ENCODE measurements around the gene SNRPD2.

SNRPD2 gene

DNA sequence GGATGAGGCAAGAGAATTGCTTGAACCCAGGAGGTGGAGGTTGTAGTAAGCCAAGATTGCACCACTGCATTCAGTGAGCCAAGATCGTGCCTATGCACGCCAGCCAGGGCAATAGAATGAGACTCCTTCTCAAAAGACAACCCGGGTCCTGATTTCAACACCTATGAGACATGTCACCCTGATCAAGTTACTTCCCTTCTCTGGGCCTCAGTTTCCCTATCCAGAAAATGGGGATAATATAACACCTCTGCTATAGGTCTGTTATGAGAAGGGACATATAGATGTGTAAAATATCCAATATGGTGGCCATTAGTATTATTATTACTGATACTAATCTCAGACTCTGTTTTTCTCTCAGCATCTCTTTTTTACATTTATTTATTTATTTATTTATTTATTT, 36.7 kb downstream of the SNRPD2 start:
- DNase-seq, result no peak

DNA sequence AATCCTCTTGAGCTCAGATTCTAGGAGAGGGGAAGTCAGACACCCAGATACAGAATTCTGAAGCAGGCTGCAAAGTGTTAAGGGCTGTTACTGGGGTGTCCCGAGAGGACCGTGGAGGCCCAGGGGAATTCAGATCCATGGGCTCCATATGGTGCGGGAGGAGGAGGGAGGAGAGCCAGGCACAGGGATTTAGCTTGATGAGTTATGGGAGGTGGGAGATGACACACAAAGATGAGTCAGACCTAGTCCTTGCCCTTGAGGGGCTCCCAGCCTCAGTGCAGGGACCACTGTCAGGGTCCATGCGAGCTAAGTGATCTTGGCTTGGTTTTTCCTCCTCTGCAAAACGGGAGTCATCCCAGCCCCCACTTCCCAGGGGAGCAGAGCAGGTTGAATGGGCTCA, 38.1 kb downstream of the SNRPD2 start:
- no peak for DNase-seq

DNA sequence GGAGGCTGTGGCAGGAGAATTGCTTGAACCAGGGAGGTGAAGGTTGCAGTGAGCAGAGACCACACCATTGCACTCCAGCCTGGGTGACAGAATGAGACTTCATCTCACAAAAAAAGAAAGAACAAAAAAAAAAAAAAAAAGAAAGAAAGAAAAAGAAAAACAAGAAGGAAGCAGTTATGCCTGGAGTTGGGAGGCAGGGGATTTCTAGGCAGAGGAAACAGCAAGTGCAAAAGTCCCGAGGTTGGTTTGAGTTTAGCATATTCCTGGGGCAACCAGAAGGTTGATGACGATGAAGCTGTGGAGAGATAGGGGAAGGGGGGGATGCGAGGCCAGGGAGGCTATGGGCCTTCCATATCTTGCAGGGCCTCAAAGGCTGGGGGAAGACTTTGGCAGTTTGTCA, 41.0 kb downstream of the SNRPD2 start:
- no peak for DNase-seq

DNA sequence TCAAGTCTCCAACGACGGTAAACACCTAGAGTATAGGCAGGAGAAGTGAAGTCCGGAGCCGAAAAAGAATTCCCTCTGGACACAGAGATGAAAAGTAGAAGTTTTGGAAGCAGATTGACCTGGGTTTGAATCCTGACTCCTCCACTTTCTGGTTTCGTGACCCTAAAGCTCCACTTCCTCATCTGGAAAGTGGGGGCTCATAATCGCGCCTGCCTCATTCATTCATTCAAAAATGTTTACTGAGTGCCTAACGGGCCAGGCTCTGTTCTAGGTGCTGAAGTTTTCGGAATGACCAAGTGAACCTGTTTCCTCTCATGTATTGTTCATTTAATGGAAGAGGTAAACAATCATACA, 45.4 kb downstream of the SNRPD2 start:
- no peak for DNase-seq

DNA sequence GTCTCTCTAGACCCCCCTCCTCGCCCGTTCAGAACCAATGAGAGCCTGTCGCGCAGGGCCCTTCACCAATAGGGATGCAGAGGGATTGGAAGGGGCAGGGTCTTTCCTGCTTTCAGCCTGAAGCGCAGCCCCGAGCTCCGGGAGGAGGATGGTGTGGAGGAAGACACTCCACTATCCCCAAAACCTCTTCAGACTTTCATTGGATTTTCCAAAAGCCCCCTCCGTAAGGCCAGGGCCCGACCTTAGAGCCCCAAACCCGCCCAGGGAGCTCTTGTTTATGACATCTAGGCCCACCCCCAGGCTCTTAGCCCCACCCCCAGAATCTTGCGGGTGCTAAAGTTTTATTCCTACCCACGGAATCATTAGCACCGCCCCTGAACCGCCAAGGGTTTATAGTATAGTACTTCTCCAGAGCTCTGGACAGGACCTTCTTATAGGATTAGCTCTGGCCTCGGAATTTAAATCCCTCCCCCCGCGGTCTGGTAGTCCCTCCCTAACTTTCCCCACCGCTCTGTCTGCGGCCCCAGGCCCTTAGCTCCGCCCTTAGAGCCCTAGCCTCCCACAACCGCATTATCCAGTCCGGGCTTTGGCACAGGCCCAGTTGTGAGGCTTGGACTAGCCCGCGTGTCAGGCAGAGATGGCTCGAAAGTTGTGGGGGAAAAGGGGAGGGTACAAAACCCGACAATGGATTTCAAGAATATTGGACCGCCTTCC, 46.0 kb downstream of the SNRPD2 start:
- DNase-seq, result peak; percentile 85 to 91

GRCh38 chr19:45645068-45645630, 46.6 kb downstream of the SNRPD2 start:
- DNase-seq, result no peak

DNA sequence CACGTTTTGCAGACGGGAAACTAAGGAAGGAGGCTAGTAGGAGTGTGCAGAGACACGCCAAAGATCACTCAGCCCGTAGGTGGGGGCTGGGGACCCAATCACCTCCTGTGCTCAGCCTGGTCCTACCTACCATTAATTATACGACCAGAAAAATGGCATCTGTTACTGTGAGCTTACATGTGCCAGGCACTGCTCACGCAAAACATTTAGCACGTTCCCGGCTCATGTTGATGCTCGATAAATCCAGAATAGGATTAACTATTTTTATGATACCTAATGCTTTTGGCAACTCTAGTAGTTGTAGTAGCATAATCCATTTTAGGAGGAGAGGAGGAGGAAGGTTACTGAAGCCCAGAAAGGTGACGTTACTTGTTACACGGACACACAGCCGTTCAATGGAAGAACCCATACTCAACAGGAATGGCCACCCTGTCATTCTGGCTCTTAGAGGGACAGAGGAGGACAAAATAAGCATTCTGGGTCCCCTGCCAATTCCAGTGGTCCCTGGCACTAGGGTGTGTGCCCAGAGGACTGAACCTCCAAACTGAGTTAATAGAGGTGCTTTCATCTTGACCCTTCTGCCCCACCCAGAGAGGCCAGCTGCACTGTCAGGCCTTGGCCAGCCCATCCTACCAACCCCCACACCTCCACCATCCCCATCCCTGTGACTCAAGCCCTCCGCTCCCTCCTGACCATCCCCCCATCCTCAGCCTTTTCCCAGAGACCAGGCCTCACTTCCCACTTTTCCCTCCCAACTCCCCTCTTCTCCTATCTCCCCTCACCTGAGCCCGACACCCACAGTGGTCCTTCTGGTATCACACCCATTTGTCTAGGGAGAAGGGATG, 47.6 kb downstream of the SNRPD2 start:
- no peak for DNase-seq

GRCh38 chr19:45643024-45643926, 48.5 kb downstream of the SNRPD2 start:
- peak; percentile 91 to 92 for DNase-seq

DNA sequence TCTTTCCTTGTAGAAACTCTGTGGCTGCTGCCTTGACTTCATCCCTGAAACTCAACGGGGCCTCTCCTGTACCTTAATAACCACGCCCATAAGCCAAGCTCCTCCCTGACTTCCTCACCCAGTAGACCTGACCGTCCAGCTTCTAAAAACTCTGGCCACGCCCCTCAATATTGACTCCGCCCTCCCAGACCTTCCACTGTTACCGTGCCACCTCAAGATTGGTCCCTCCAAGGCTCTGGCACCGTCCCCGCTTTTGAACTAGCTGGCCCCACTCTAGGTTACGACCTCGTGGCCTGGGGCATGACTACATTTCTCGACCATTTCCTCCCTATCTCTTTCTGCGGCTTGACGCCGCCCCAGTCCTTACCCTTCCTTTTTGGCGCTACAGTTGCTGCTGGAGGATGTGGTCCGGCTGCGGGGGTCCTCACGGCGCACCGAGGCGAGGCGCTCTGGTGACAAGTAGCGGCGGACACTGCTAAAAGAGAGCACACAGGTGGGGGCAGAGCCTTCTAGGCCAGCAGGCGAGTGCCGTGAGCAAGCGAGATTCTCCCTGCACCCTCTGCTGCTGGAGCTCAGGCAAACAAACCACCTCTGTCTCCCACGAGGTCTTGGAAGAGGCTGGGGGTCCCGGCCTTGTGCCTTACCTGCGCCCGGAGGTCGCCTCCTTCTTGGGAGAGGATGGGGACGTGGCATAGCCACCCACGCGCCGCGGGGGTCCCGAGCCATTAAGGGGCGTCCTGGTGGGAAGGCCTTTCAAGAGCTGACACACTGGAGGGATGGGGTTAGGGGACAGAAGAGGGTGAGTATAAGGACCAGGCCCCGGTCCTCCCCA, 50.3 kb downstream of the SNRPD2 start:
- DNase-seq, result peak; percentile 88 to 90

DNA sequence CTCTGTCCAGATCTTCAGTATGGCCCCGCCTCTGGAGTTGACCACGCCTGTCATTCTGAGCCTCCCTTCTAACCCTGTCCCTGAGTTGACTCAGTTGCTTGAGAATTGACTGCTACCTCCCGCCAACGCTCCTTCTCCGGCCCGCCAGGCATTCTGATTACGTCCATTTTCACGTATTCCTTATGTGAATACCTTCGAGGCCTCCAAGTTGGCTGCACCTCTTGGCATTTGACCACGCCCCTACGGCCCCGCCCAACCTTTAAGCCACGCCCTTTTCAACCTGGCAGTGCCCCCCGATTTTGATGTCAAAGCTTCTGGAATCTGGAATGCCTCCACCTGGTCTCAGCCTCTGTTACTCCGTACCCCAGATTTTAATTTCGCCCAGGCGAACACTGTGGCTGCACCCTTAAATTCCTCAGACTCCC, 50.9 kb downstream of the SNRPD2 start:
- DNase-seq, result no peak

DNA sequence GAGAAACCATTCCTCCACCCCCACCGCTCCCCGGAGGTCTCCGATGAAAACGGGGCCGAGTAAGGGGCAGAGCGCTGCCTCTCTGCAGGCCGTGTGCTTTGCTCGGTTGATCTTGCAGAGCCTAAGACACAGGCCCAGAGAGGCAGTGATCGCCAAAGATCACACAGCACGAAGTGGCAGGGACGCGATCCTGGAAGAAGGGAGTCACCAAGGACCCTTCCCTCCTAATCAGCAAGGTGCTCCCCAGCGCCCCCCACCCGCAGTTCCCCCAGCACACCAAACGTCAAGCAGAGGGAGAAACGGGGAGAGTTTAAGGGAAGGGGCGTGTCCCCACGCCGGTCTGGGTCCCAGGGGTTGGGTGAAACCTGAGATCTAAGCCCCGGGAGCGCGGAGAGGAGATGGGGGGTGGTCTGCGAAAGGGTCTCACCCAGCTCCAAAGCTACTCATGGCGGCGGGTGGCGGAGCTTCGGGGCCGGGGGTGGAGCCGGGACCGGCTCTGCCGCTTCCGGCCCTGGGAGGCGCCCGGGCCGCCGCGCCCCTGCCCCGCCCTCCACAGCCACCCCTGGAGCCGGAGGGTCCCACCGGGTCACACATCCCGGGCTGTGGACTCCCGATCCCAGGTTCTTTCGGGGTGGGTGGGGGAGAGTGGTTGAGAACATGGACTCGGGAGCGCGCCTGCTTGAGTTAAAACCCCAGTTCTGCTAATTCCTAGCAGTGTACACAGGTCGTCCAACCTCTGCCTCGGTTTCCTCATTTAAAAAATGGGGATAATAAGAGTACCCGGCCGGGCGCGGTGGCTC, 52.6 kb downstream of the SNRPD2 start, which contains the start of gene EML2:
Gene EML2 (minus strand): TSS at position 468 of the 800 bp plus-strand sequence. CDS start 21 bp downstream, at position 447.
- peak; percentile 35 to 50 for DNase-seq

DNA sequence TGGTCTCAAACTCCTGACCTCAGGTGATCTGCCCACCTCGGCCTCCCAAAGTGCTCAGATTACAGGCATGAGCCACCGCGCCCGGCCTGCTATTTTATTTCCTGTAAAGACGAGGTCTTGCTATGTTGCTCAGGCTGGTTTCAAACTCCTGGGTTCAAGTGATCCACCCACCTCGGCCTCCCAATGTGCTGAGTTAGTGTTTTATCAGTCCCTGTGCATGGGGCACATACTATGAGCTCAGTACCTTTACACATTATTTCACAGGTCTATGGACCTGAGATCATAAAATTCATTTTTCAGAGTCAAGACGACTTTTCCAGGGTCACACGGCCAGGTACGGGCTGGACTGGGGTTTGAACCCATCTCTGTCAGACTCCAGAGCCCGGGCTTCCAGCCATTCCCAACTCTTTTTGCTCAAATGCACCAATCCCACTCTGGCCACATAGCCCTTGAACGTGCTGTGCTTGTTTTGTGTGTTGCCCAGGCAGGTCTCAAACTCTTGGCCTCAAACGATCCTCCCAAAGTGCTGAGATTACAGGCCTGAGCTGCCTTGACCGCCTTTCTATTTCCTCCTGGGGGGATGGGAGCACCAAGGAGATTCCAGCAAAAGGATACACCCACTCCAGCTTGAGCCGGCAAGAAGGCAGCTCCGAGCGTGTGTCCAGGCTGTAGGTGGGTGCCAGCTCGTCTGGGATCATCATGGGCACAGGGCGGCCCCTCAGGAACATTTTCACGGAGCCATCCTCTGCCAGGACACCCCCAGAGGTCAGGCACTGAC, 53.7 kb downstream of the SNRPD2 start:
- DNase-seq, result no peak

Measured in CD4-positive, alpha-beta T cell treated with Interleukin-4 for 1 hour (primary cell).